Activated T-helper 2 cell treated with anti-CD3 and anti-CD28 coated beads, Interferon-gamma antibody, Interleukin-2, Interleukin-4, amounts not matched to agents 10 μg/mL and 5 μg/mL and 100 μg/mL, durations not matched to agents 14 hours and 24 hours and 36 hours (primary cell): ENCODE results near the gene EPHX1. TPM values are rescaled to one million over a fixed set of nuclear protein-coding genes. Genes with fewer than 3 reads are reported as not detected.

Source experiments
- DNase-seq: peaks from one replicate; pipeline ENCODE4 v3.0.0; 2021; ENCODE audit warnings: low spot score
- H3K27ac Mint-ChIP-seq: one replicate; pipeline ENCODE4 v1.8.0; 2021; ENCODE audit warnings: mixed read lengths
- H3K27me3 Mint-ChIP-seq: one replicate; pipeline ENCODE4 v1.8.0; 2021; ENCODE audit warnings: low read depth, mixed read lengths
- H3K36me3 Mint-ChIP-seq: one replicate; pipeline ENCODE4 v1.8.0; 2021; ENCODE audit warnings: low read depth, mixed read lengths
- H3K4me1 Mint-ChIP-seq: one replicate; pipeline ENCODE4 v1.8.0; 2021; ENCODE audit warnings: low read depth, mixed read lengths
- H3K4me3 Mint-ChIP-seq: one replicate; pipeline ENCODE4 v1.8.0; 2021; ENCODE audit warnings: low read depth, mild to moderate bottlenecking, moderate library complexity, mixed read lengths
- H3K9me3 Mint-ChIP-seq: one replicate; pipeline ENCODE4 v1.8.0; 2021; ENCODE audit warnings: mixed read lengths
- intact Hi-C: fragments of 100-400 bp; cut with micrococcal nuclease; formaldehyde crosslinking; loops from one replicate; pipeline ENCODE4 v1.15.1; 2023
- total RNA-seq: library from RNA; stranded (reverse); gene quantifications from 2 replicates; pipeline ENCODE4 v1.2.3, GENCODE V29; 2022

The EPHX1 gene
- total RNA-seq, 1 donor from 2014 or later = 2.2 TPM

DNA sequence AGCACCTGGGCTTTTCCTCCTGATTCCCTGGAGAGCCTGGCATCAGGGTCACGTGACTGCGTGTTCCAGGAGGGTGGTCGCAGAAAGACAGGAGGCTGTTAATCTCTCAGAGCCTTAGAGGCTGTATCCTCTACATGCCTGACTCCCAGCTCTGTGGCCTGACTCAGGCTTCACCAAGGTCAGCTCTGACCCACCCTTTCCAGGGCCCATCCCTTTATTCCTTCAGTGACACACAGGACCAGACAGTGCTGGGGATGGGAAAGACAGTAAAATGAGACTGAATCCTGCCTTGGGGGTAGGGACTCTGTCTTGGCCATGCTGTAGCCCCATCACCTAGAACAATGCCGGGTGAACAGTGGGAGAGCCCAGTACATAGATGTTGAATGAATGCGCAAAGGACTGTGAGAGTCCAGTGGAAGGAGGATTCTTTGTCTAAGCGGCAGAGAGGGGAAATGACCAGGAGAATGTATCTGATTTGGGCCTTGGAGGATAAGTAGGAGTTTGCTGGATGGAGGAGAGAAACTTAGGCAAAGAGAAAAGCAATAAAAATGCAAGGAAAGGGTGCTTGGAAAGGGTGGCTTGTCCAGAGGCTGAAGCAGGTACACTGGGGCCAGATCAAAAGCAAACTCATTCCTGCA, 33.0 kb downstream of the EPHX1 start:
- intact Hi-C loops = no loop called here

DNA sequence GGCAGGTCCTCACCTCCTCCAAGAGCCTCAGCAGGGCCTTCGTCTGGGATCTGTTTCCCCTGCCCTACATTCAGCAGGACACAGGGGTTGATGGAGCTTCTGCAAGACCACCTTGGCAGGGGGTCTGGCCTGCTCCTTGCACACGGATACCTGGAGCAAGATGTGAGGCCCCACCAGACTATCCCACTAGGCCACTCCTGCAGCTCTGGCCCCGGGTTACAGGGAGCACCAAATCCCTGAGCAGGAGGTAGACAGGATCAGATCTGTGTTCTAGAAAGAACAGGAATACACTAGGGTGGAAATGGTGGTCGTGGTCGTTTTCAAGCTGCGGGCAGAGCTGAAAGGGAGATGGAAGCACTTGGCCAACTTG, 33.5 kb downstream of the EPHX1 start:
- intact Hi-C loops = no loop called here
- Mint-ChIP-seq H3K4me3 (no peak overlapping the region), H3K27ac (no peak overlapping the region), H3K27me3 (no peaks in the 10 kb centered on the region), H3K4me1 (peaks cover 5% of the 10 kb centered on the region), H3K9me3 (no peaks in the 10 kb centered on the region), H3K36me3 (peaks cover 8% of the 10 kb centered on the region)
- DNase-seq = no peak

More for the DNA sequence above, 33.0 kb downstream of the EPHX1 start:
- no peak for DNase-seq
- H3K4me3 Mint-ChIP-seq = no peak overlapping the region
- peaks cover under 1% of the 10 kb centered on the region for H3K4me1 Mint-ChIP-seq
- H3K27me3 Mint-ChIP-seq = no peaks in the 10 kb centered on the region
- H3K36me3 Mint-ChIP-seq = peaks cover 2% of the 10 kb centered on the region
- no peak overlapping the region for H3K27ac Mint-ChIP-seq
- H3K9me3 Mint-ChIP-seq = no peaks in the 10 kb centered on the region

DNA sequence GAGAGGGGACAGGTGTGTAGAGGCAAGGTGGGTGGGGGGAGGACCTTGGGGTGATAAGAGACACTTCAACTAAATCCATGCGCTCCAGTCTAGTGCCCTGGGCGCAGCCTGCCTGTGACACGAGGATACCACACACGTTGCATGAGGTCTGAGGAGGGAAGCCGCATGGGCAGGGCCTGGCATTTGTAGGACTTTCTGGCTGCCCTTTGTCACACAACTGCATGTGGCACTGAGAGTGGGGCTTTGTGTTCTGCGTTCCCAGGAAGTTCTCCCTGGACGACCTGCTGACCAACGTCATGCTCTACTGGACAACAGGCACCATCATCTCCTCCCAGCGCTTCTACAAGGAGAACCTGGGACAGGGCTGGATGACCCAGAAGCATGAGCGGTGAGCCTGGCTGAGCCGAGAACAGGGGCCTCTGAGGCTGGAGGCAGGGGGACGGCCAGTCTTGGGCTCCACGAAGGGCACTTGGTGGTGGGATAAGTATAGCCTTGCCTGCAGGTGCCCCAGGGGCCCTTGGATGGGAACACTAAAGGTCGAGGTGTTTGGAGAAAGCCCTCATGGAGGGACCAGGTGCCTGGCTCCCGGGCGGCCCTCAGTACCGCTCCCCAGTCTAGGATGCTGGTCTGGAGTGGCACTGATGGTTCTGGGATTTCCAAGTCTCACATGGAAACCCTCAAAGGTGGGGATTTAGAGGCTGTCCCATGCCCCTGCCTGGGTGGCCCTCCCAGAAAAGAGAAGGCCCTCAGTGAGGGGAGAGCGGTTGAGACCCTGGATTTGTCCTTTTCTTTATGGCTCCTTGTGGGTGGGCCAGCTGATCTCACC, 34.5 kb downstream of the EPHX1 start:
- Mint-ChIP-seq H3K36me3 (peaks cover 13% of the 10 kb centered on the region), H3K27me3 (no peaks in the 10 kb centered on the region), H3K9me3 (no peaks in the 10 kb centered on the region), H3K4me3 (no peak overlapping the region), H3K4me1 (peaks cover 11% of the 10 kb centered on the region), H3K27ac (no peak overlapping the region)
- DNase-seq = no peak
- intact Hi-C loops = no loop called here

DNA sequence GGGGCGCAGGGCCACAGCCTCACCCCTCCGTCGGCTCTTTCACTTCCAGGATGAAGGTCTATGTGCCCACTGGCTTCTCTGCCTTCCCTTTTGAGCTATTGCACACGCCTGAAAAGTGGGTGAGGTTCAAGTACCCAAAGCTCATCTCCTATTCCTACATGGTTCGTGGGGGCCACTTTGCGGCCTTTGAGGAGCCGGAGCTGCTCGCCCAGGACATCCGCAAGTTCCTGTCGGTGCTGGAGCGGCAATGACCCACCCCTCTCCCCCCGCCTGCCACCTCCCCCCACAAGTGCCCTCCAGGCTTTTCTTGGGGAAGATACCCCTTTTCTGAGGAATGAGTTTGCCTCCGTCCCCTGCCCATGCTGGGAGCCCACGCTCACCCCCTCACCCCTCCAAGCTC, 35.2 kb downstream of the EPHX1 start:
- no peaks in the 10 kb centered on the region for H3K27me3 Mint-ChIP-seq
- no peaks in the 10 kb centered on the region for H3K9me3 Mint-ChIP-seq
- H3K36me3 Mint-ChIP-seq = peaks cover 18% of the 10 kb centered on the region
- H3K27ac Mint-ChIP-seq = no peak overlapping the region
- intact Hi-C loops = no loop called here
- peaks cover 11% of the 10 kb centered on the region for H3K4me1 Mint-ChIP-seq
- H3K4me3 Mint-ChIP-seq = no peak overlapping the region
- no peak for DNase-seq

DNA sequence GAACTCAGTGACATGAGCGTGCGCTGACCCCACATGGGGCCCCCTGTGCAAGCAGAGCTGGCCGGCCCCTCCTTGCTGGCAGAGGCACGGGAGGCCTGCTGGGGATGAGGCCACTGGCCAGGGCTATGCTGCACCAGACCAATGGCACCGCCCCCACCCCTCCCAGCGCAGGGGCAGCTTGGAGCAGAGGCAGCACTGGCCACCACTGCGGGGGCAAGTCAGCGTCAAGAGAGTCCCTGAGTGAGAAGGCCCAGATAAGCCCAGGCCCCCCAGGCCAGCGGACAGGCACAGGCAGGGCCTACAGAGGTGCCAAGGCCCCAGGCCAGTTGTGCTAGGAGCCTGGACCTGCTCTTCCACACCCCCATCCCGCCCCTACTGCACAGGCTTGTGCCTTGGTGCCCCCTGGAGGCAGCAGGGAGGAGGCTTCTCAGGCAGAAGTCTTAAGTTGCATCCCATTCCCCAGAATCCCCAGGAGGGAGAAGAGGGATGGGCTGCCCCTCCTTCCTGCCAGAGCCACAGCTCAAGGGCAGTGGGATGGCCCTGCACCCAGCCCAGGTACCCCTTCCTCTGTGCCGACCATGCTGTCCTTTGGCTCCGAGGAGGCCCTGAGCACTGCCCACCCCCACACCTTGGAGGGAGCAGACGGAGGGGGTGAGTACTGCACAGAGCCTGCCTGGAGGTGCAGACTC, 35.8 kb downstream of the EPHX1 start:
- intact Hi-C loops = no loop called here
- Mint-ChIP-seq H3K9me3 (no peaks in the 10 kb centered on the region), H3K4me3 (no peak overlapping the region), H3K27ac (no peak overlapping the region), H3K36me3 (peaks cover 19% of the 10 kb centered on the region), H3K4me1 (peaks cover 11% of the 10 kb centered on the region), H3K27me3 (no peaks in the 10 kb centered on the region)
- no peak for DNase-seq

DNA sequence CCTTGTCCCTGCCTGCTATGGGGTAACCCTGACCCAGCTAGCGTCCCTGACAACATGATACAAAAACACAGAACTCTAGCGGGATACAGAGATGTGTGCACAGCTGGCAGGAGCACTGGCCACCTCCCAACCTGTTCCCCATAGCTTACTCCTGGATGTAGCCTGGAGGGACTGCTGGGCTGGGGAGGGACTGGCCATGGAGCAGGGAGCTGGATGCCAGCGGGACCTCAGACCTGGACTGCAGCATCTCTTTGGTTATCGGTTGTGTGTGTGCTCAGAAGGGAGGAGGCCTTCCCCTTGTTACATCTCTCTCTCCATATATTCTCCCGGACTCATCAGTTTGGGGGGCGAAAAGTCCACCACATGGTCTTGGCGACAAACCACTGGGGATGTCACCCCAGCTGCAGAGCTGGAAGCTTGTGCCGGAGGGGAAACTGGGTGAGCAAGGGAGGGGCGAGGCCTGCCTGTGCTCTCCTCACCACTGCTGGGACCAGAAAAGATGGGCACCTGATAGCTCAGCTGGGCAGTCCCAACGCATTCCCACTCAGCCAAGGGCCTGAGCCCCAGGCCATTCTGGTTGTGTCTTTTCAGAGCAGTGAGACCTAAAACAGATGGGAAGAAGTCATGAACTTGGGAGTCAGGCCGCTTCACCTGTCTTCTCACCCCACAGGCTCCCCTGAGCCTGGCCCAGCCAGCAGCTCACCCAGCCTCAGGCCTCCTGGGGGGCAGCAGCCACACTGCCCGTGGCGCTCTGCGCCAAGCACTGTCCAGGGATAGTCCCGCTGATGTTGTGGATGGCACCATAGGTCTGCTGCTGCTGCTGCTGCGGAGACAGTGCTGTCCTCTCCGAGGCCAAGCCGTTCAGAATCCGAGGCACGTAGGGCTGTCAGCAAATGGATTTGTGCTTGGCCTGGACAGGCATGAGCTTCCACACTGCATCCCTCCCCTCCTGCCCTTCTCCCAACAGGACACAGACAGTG, 36.7 kb downstream of the EPHX1 start:
- no peaks in the 10 kb centered on the region for H3K9me3 Mint-ChIP-seq
- peaks cover 24% of the 10 kb centered on the region for H3K36me3 Mint-ChIP-seq
- intact Hi-C loops = no loop called here
- no peak for DNase-seq
- H3K4me3 Mint-ChIP-seq = no peak overlapping the region
- no peak overlapping the region for H3K27ac Mint-ChIP-seq
- no peaks in the 10 kb centered on the region for H3K27me3 Mint-ChIP-seq
- H3K4me1 Mint-ChIP-seq = peaks cover 11% of the 10 kb centered on the region

DNA sequence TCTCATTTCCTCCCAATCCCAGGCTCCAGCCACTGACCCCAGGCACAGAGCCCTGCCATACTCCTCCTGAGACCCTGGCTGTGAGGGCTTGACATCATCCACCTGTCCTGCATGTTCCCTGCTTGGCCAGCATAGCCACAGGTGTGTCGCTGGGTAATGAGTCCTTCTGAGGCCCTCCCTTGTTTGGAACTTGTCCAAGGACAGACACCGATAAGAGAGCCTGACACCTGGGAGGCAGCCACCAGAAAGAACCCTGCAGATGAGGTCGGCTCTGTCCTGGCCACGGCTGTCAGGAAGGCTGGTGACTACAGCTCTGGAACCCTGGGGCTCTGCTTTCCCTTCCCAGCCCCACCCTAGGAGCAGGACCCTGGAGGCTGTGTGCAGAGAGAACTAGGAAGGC, 37.7 kb downstream of the EPHX1 start:
- H3K27me3 Mint-ChIP-seq = no peaks in the 10 kb centered on the region
- peaks cover 32% of the 10 kb centered on the region for H3K36me3 Mint-ChIP-seq
- intact Hi-C loops = no loop called here
- no peak overlapping the region for H3K4me3 Mint-ChIP-seq
- no peak for DNase-seq
- no peaks in the 10 kb centered on the region for H3K9me3 Mint-ChIP-seq
- H3K4me1 Mint-ChIP-seq = peaks cover 15% of the 10 kb centered on the region
- H3K27ac Mint-ChIP-seq = no peak overlapping the region

DNA sequence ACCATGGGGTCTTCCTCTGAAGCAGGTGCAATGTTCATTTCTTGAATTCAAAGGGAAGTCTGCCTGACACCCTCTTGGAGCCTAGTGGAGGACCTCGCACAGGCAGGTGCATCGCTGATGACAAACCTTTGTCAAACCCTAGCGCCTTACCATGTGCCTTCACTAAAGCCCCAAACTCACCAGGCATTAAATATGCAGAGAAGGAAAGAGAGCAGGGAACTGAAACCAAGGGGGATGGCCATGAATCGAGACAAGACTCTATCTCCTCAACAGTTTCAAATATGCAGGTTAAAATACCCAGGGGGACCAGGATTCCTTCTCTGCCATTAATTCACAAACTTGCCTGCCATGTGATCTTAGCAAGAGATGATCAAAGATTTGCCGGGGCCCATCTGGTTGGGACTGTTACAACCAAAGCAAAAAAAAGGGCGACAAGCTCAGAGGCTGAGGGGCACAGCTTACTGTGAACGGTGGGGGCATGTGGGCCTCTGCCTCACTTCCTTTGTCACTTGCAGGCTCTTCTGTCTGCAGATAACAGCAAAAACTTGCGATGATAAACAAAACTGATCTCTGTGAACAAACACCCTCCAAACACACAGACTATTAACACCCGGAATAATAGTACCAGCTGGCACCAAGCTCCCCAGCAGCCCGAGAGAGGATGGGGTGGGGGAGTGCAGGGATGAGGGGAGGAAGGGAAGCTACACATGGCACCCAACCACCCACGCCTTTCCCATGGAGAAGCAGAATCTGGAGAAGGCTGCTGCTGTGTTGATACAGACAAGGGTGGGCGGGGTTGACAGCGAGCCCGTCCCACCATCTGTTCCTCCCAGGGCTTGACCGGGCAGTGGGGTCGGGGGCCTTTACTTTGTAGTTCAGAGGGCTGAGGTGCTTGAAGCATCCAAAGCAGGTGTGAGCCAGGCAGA, 38.4 kb downstream of the EPHX1 start:
- no peak overlapping the region for H3K4me3 Mint-ChIP-seq
- DNase-seq = no peak
- H3K27me3 Mint-ChIP-seq = no peaks in the 10 kb centered on the region
- intact Hi-C loops = no loop called here
- H3K36me3 Mint-ChIP-seq = peaks cover 33% of the 10 kb centered on the region
- H3K4me1 Mint-ChIP-seq = peaks cover 15% of the 10 kb centered on the region
- H3K27ac Mint-ChIP-seq = no peak overlapping the region
- no peaks in the 10 kb centered on the region for H3K9me3 Mint-ChIP-seq

DNA sequence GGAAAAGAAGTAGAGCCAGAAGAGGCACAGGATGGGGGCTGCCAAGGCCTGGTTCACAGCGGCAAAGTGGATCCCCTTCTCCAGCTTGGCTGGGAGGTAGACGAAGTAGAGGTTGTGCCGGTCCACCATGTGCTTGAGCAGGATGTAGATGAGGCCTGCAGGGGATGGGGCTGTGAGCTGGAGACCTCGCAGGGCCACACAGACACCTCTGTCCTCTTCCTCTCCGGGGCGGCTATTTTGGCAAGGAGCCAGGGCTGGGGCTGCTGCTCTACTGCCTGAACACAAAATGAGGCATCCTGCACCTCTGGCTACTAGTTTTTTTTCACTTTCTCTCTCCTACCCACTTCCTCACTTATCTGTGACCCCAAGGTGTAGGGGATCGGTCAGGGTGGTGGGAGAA, 40.0 kb downstream of the EPHX1 start:
- H3K27me3 Mint-ChIP-seq = no peaks in the 10 kb centered on the region
- no peaks in the 10 kb centered on the region for H3K9me3 Mint-ChIP-seq
- intact Hi-C loops = no loop called here
- H3K27ac Mint-ChIP-seq = no peak overlapping the region
- H3K36me3 Mint-ChIP-seq = peaks cover 47% of the 10 kb centered on the region
- no peak overlapping the region for H3K4me3 Mint-ChIP-seq
- H3K4me1 Mint-ChIP-seq = peaks cover 15% of the 10 kb centered on the region
- DNase-seq = no peak

DNA sequence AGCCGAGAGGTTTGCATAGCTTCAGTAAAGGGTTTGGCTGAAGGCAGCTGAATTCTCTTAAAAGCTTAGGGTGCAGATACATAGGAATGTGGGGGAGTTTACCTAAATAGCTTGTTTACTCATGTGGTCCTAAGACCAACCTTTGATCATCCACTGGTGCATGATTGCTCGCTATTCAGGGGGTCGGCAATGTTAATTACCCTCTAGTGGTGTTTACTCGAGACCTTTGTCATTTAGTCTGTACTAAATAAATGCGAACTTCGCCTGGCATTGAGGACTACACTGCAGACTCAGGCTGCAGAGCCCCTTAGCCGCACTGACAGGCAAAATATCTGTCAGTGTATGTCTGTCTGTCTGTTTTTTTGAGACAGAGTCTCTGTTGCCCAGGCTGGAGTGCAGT, 40.4 kb downstream of the EPHX1 start:
- Mint-ChIP-seq H3K27me3 (no peaks in the 10 kb centered on the region), H3K4me1 (peaks cover 15% of the 10 kb centered on the region), H3K36me3 (peaks cover 47% of the 10 kb centered on the region), H3K4me3 (no peak overlapping the region), H3K27ac (no peak overlapping the region), H3K9me3 (no peaks in the 10 kb centered on the region)
- no peak for DNase-seq
- intact Hi-C loops = no loop called here

DNA sequence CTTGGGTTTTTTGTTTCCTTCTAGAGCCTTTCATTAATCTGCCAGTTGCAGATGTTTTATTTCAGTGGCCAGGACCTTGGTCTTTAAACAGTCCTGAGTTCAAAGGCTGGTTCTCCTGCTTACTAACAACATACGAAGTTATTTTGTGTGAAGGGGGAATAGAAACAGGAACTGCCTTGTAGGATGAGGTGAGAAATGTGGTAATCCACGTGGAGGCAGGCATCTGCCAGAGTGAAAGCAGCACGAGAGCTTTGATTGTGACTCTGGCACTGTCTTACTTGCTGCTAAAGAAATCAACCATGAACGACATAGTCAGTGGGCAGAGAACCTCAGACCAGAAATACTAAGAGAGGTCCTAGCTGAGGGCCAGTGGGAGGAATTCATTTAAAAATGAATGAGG, 41.9 kb downstream of the EPHX1 start:
- H3K27me3 Mint-ChIP-seq = no peaks in the 10 kb centered on the region
- no peak overlapping the region for H3K27ac Mint-ChIP-seq
- intact Hi-C loops = no loop called here
- no peak for DNase-seq
- H3K4me3 Mint-ChIP-seq = no peak overlapping the region
- H3K36me3 Mint-ChIP-seq = peaks cover 50% of the 10 kb centered on the region
- peaks cover 15% of the 10 kb centered on the region for H3K4me1 Mint-ChIP-seq
- H3K9me3 Mint-ChIP-seq = no peaks in the 10 kb centered on the region
